Kidney (tissue), 14 donors: ENCODE results near the gene UTP25. TPM values are rescaled to one million over a fixed set of nuclear protein-coding genes. Genes with fewer than 3 reads are reported as not detected.
"Not testable (repeated sequence)": the region's sequence is repeated elsewhere in the genome, so short reads cannot be mapped to it uniquely, and the experiment has no call there.

ENCODE experiments used
- DNase-seq, 5 donors: peaks; one replicate each; pipeline ENCODE4 v3.0.0-alpha.2; 2013 to 2020
- FAIRE-seq: peaks from 2 replicates; lab custom pipeline; 2012; peaks lifted over from hg19 to GRCh38; lab: Jason Lieb, UNC
- H3K27ac ChIP-seq, 2 donors: one replicate each; pipeline ENCODE4 v1.7.0; 2013; ENCODE audit warnings: low read depth in 2 of 2, low read length in 2 of 2, inconsistent platforms in 1 of 2
- H3K27me3 ChIP-seq: one replicate; pipeline ENCODE4 v1.7.1; 2013; ENCODE audit warnings: low read length, inconsistent platforms; ENCODE audit not compliant: control insufficient read depth, insufficient read depth
- H3K36me3 ChIP-seq, 3 donors: one replicate each; pipeline versions ENCODE4 v1.7.0 to v1.7.1; 2013; ENCODE audit warnings: low read length in 3 of 3, control low read depth in 1 of 3, inconsistent platforms in 1 of 3; ENCODE audit not compliant: insufficient read depth in 3 of 3, control insufficient read depth in 2 of 3
- H3K4me1 ChIP-seq, 3 donors: one replicate each; pipeline versions ENCODE4 v1.7.0 to v1.7.1; 2013; ENCODE audit warnings: low read length in 3 of 3, inconsistent platforms in 1 of 3, low read depth in 1 of 3; ENCODE audit not compliant: control insufficient read depth in 2 of 3, insufficient read depth in 2 of 3
- H3K4me3 ChIP-seq, 3 donors: one replicate each; pipeline versions ENCODE4 v1.7.0 to v1.8.1; 2013; ENCODE audit warnings: low read length in 3 of 3, control low read depth in 1 of 3, inconsistent platforms in 1 of 3
- H3K9ac ChIP-seq, 3 donors: one replicate each; pipeline versions ENCODE4 v1.7.0 to v1.7.1; 2013; ENCODE audit warnings: low read length in 3 of 3, control low read depth in 1 of 3, inconsistent platforms in 1 of 3
- H3K9me3 ChIP-seq, 3 donors: one replicate each; pipeline versions ENCODE4 v1.7.0 to v1.7.1; 2013; ENCODE audit warnings: low read length in 3 of 3, control low read depth in 1 of 3, inconsistent platforms in 1 of 3; ENCODE audit not compliant: control insufficient read depth in 2 of 3, insufficient read depth in 1 of 3
- intact Hi-C: fragments of 100-400 bp; cut with DNase I; formaldehyde crosslinking; loops from one replicate; pipeline ENCODE4 v1.11.1; 2022
- polyA plus RNA-seq: library from polyadenylated mRNA; stranded (reverse); fragments of 350-450 nt; fragmentation: Illumina TruSeq; extraction: RNeasy Lipid Tissue Mini Kit (QIAGEN cat#74804); gene quantifications from one replicate; pipeline ENCODE4 v1.2.3, GENCODE V29; 2014; ENCODE audit warnings: low read depth, low replicate concordance; ENCODE audit not compliant: insufficient read depth
- total RNA-seq: library from RNA; stranded (reverse); fragmentation: NEBNext Ultra II Directional; extraction: Animal tissue kit (Norgen Biotek cat#: 25700); gene quantifications from one replicate; pipeline ENCODE4 v1.2.1, GENCODE V29; 2021
- TF ChIP-seq, protein P1 (sequence below): IDR thresholded peaks from 3 replicates; pipeline ENCODE4 v1.5.1; 2012; ENCODE audit warnings: mild to moderate bottlenecking, moderate library complexity, borderline replicate concordance; ENCODE audit not compliant: insufficient read depth; ENCODE audit errors: extremely low read depth
- donor health status: control.
- donor health status: control.
- donor health status: control.
- donor health status: control.
- donor health status: control.
- donor health status: DM: yes; HTN: yes; CAD: no.
- donor health status: Normal renal cell carcinoma (clear cell type).

The UTP25 gene
- total and polyA plus RNA-seq, 2 donors from 2014 or later: 2.0 to 8.9 TPM

DNA sequence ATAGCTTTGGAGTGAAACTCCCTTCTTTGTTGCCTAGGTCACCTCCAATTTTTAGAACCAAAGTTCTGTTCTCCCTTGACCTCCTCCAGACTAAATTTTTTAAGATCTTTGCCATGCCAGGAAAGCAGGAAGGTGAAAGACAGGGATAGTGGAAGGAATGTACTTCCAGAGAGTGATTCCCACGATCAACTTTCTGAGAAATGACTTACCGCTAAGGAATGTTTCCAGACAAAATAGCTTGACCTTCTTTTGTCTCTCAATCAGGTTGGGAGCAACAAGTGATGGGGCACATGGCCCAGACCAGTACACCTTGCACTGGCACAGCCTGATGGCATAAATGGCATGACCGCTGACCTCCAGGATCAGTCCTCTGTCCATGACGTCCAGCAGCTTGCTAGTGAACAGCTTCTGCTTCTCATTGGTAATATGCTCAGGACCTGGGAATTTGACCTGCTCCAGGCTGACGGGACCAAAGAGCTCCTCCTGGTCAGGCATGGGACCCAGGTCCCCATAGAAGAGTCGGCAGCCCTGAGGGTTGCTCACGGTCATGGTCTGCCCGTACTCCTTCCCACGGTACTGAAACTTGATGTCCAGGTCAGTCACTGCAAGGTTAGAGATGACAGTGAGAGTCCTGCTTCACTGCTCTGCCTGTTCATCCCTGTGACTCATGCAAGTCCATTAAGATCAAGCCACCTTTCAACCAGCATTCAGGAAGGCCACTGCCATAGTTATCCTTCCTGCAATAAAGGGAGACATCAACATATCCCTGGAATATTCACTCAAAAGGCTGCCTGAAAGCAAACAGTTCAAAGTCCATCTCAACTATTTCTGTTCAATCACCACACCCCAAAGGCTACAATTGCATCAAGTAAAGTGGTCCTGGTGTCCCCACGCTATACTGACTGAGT lies 37.2 kb upstream of the UTP25 start:
- TF ChIP-seq, protein P1, sequence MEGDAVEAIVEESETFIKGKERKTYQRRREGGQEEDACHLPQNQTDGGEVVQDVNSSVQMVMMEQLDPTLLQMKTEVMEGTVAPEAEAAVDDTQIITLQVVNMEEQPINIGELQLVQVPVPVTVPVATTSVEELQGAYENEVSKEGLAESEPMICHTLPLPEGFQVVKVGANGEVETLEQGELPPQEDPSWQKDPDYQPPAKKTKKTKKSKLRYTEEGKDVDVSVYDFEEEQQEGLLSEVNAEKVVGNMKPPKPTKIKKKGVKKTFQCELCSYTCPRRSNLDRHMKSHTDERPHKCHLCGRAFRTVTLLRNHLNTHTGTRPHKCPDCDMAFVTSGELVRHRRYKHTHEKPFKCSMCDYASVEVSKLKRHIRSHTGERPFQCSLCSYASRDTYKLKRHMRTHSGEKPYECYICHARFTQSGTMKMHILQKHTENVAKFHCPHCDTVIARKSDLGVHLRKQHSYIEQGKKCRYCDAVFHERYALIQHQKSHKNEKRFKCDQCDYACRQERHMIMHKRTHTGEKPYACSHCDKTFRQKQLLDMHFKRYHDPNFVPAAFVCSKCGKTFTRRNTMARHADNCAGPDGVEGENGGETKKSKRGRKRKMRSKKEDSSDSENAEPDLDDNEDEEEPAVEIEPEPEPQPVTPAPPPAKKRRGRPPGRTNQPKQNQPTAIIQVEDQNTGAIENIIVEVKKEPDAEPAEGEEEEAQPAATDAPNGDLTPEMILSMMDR: no peak
- intact Hi-C loops: no loop called here
- FAIRE-seq (no peak), DNase-seq (no peak)
- Histone ChIP-seq H3K27me3 (no peaks in the 10 kb centered on the region), H3K27ac (no peak overlapping the region), H3K9me3 (no peaks in the 10 kb centered on the region), H3K4me3 (no peak overlapping the region), H3K4me1 (peaks cover 0 to 10% (median 9%) of the 10 kb centered on the region in 3 donors), H3K36me3 (peaks cover 0 to 37% (median 9%) of the 10 kb centered on the region in 3 donors), H3K9ac (no peak overlapping the region)

GRCh38 chr1:209791920-209792319 lies 35.9 kb upstream of the UTP25 start:
- FAIRE-seq: no peak
- Histone ChIP-seq H3K4me3 (no peak overlapping the region), H3K36me3 (peaks cover 0 to 37% (median 9%) of the 10 kb centered on the region in 3 donors), H3K4me1 (peaks cover 0 to 9% (median 5%) of the 10 kb centered on the region in 3 donors), H3K27ac (no peak overlapping the region), H3K9me3 (no peaks in the 10 kb centered on the region), H3K9ac (no peak overlapping the region), H3K27me3 (no peaks in the 10 kb centered on the region)
- TF ChIP-seq, protein P1: no peak
- no peak for DNase-seq
- intact Hi-C loops: no loop called here

DNA sequence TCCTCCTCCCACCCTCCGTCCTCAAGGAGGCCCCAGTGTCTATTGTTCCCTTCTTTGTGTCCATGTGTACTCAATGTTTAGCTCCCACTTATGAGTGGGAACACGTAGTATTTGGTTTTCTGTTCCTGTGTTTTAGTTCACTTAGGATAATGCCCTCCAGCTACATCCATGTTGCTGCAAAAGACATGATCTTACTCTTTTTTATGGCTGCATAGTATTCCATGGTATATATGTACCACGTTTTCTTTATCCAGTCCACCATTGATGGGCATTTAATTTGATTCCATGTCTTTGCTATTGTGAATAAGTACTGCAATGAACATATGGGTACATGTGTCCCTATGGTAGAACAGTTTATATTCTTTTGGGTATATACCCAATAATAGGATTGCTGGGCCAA lies 34.1 kb upstream of the UTP25 start:
- FAIRE-seq, H3K4me3 ChIP-seq, H3K27ac ChIP-seq, DNase-seq, intact Hi-C loops, H3K9me3 ChIP-seq, H3K27me3 ChIP-seq, H3K9ac ChIP-seq, H3K4me1 ChIP-seq: not testable (repeated sequence)
- H3K36me3 ChIP-seq: peaks cover 0 to 37% (median 9%) of the 10 kb centered on the region in 3 donors

GRCh38 chr1:209797978-209798639 lies 29.7 kb upstream of the UTP25 start:
- no peak for DNase-seq
- Histone ChIP-seq H3K27ac (no peak overlapping the region), H3K9ac (no peak overlapping the region), H3K9me3 (no peaks in the 10 kb centered on the region), H3K4me1 (peaks cover 0 to 3% (median 0%) of the 10 kb centered on the region in 3 donors), H3K36me3 (peaks cover 0 to 19% (median 5%) of the 10 kb centered on the region in 3 donors), H3K27me3 (no peaks in the 10 kb centered on the region), H3K4me3 (no peak overlapping the region)
- intact Hi-C loops: no loop called here
- TF ChIP-seq, protein P1: no peak
- FAIRE-seq: no peak
